ENCODE data around the gene TRIM37.

Gene TRIM37

GRCh38 chr17:59010026-59010425, 96.7 kb downstream of the TRIM37 start:
- Histone ChIP-seq H4K20me1 (ENCODE audit: insufficient read depth) (no peaks in the 10 kb centered on the region), H3K4me2 (no peak overlapping the region), H3K4me3 (IDR thresholded peaks at IDR 0.05; ENCODE audit: insufficient read depth, low read depth, low read length) (no peak overlapping the region), H3K79me2 (ENCODE audit: insufficient read depth, low read depth) (no peaks in the 10 kb centered on the region), H3K27ac (no peak overlapping the region), H3K4me1 (ENCODE audit: low read depth, poor library complexity, severe bottlenecking) (peaks cover 13% of the 10 kb centered on the region), H3K9ac (no peak overlapping the region), H3K36me3 (ENCODE audit: insufficient read depth) (no peaks in the 10 kb centered on the region), H3K27me3 (ENCODE audit: insufficient read depth, low read depth) (no peaks in the 10 kb centered on the region), H2AFZ (ENCODE audit: low read depth) (no peak overlapping the region)
- TF ChIP-seq CTCF (conservative IDR thresholded peaks at IDR 0.05; ENCODE audit: low read depth, low read length) = no peak

- no peak overlapping the region for H3K27ac ChIP-seq
- peaks cover 12% of the 10 kb centered on the region for H3K4me1 ChIP-seq (ENCODE audit: low read depth, poor library complexity, severe bottlenecking)
- H4K20me1 ChIP-seq (ENCODE audit: insufficient read depth) = no peaks in the 10 kb centered on the region
- no peak overlapping the region for H3K9ac ChIP-seq
- no peak overlapping the region for H2AFZ ChIP-seq (ENCODE audit: low read depth)
- no peaks in the 10 kb centered on the region for H3K36me3 ChIP-seq (ENCODE audit: insufficient read depth)
- no peak overlapping the region for H3K4me3 ChIP-seq (IDR thresholded peaks at IDR 0.05; ENCODE audit: insufficient read depth, low read depth, low read length)
- no peak for TF ChIP-seq CTCF (conservative IDR thresholded peaks at IDR 0.05; ENCODE audit: low read depth, low read length)
- H3K27me3 ChIP-seq (ENCODE audit: insufficient read depth, low read depth) = no peaks in the 10 kb centered on the region
- H3K79me2 ChIP-seq (ENCODE audit: insufficient read depth, low read depth) = no peaks in the 10 kb centered on the region
- H3K4me2 ChIP-seq = no peak overlapping the region
These were observed 97.9 kb downstream of the TRIM37 start for GRCh38 chr17:59008737-59009136.

- Histone ChIP-seq H3K4me3 (IDR thresholded peaks at IDR 0.05; ENCODE audit: insufficient read depth, low read depth, low read length) (no peak overlapping the region), H3K79me2 (ENCODE audit: insufficient read depth, low read depth) (no peaks in the 10 kb centered on the region), H3K4me2 (no peak overlapping the region), H3K36me3 (ENCODE audit: insufficient read depth) (no peaks in the 10 kb centered on the region), H2AFZ (ENCODE audit: low read depth) (no peak overlapping the region), H4K20me1 (ENCODE audit: insufficient read depth) (no peaks in the 10 kb centered on the region), H3K27me3 (ENCODE audit: insufficient read depth, low read depth) (no peaks in the 10 kb centered on the region), H3K27ac (no peak overlapping the region), H3K4me1 (ENCODE audit: low read depth, poor library complexity, severe bottlenecking) (peaks cover 7% of the 10 kb centered on the region), H3K9ac (no peak overlapping the region)
- no peak for TF ChIP-seq CTCF (conservative IDR thresholded peaks at IDR 0.05; ENCODE audit: low read depth, low read length)
These were observed 98.7 kb downstream of the TRIM37 start for GRCh38 chr17:59007995-59008394.

GRCh38 chr17:59004338-59005111, 102.2 kb downstream of the TRIM37 start:
- no peaks in the 10 kb centered on the region for H3K27me3 ChIP-seq (ENCODE audit: insufficient read depth, low read depth)
- no peaks in the 10 kb centered on the region for H3K79me2 ChIP-seq (ENCODE audit: insufficient read depth, low read depth)
- peaks cover 7% of the 10 kb centered on the region for H3K4me1 ChIP-seq (ENCODE audit: low read depth, poor library complexity, severe bottlenecking)
- no peaks in the 10 kb centered on the region for H4K20me1 ChIP-seq (ENCODE audit: insufficient read depth)
- H3K27ac ChIP-seq = 0 out of 2 replicates have a peak overlapping the region, but pooled peaks have one; percentile 4
- no peaks in the 10 kb centered on the region for H3K36me3 ChIP-seq (ENCODE audit: insufficient read depth)
- H2AFZ ChIP-seq (ENCODE audit: low read depth) = no peak overlapping the region
- H3K4me3 ChIP-seq (IDR thresholded peaks at IDR 0.05; ENCODE audit: insufficient read depth, low read depth, low read length) = no peak overlapping the region
- peak; percentile 97 for TF ChIP-seq CTCF (conservative IDR thresholded peaks at IDR 0.05; ENCODE audit: low read depth, low read length)
- no peak overlapping the region for H3K9ac ChIP-seq
- H3K4me2 ChIP-seq = peak overlapping the region; percentile 15; the same call in 1 of the 2 replicates

Measured in KMS-11 (cell line).